Urothelium cell line (cell line): ENCODE measurements around the gene FAT1.

Experiments used
- DNase-seq: peaks from one replicate; pipeline ENCODE4 v3.0.0; 2011; ENCODE audit warnings: low spot score, mixed read lengths
- FAIRE-seq: peaks from 2 replicates; lab custom pipeline; 2011; peaks lifted over from hg19 to GRCh38; lab: Jason Lieb, UNC

The FAT1 gene

DNA sequence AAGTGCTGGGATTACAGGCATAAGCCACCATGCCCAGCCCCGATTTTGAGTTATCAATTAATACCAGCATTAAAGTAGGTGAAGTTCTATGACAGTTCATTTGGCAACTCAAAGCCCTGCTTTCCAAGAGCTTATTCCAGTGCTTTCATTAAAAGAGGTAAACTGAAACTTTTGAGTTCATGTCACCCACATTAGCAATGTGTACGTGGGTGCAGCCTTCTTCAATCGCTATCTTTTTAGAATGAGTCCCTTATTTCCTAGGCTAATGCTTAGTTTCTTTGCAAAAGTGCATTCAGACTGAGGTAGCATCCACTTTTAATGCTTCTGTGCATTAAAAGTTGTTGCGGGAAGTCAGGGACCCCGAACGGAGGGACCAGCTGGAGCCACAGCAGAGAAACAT, 142.2 kb downstream of the FAT1 start:
- DNase-seq (no peak), FAIRE-seq (no peak)

- FAIRE-seq (no peak), DNase-seq (no peak)
These were observed 143.0 kb downstream of the FAT1 start for GRCh38 chr4:186580669-186581068.

- no peak for DNase-seq
- no peak for FAIRE-seq
These were observed 153.3 kb downstream of the FAT1 start for GRCh38 chr4:186570193-186570996.

DNA sequence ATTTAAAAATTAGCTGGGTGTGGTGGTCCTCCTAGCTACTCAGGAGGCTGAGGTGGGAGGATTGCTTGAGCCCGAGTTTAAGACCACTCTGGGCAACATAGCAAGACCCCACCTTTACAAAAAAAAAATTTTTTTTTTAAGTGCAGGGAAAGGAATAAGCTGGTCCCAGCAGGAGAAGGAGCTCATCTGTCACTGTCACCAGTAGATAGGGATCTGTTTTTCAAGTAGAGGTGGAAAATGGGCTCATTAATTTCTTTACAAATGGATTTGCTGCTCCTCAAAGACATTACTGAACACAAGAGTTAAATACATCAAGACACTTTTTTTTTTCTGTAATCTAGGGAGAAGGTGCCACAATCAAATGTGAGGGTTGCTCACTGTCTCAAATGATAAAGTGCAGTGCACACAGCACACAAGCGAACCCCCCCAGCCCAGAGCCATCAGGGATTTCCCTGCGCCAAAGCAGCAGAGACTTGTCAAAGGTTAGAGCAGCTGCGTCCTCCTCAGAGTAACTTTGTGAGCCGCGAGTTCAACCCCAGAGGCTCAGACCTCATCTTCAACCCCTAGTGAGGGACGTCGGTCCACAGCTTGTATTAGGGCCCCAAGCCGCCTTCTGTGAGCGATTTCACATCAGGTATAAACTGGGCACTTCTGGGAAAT, 154.0 kb downstream of the FAT1 start:
- FAIRE-seq (no peak), DNase-seq (no peak)

GRCh38 chr4:186566068-186566467, 157.6 kb downstream of the FAT1 start:
- FAIRE-seq (no peak), DNase-seq (no peak)

GRCh38 chr4:186563761-186564160, 159.9 kb downstream of the FAT1 start:
- DNase-seq: peak; percentile 18
- FAIRE-seq: no peak

- FAIRE-seq (no peak), DNase-seq (no peak)
These were observed 161.9 kb downstream of the FAT1 start for GRCh38 chr4:186561748-186562147.

DNA sequence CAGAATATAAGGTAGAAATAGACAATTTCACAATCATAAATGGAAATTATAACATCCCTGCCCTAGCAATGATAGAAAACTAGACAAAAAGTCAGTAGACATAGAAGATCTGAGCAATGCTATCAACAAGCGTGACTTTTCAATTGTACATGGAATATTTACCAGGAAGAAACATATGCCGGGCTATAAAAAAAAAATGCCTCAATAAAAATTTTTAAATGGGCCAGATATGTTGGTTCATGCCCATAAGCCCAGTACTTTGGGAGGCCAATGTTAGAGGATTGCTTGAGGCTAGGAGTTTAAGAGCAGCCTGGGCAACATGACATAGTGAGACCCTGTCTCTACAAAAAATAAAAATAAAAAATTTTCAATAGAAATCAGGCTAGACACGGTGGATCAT, 163.0 kb downstream of the FAT1 start:
- no peak for FAIRE-seq

DNA sequence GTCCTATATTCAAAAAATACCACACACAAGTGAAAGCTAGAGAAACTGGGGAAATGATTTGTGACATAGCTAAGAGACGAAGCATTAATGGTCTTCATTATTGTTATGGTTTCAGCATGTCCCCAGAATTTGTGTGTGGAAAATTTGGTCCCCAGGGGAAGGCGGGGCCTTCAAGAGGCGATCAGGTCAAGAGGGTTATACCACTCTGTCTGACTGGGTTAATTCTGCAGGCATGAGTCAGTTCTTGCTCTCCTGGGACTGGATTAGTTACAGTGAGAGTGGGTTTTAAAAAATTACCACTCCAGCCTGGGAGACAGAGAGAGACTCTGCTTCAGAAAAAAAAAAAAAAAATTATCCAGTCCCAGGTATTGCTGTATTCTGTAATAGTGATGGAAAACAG, 166.2 kb downstream of the FAT1 start:
- DNase-seq (peak; percentile 53), FAIRE-seq (no peak)

More for the DNA sequence above, 163.0 kb downstream of the FAT1 start:
- no peak for DNase-seq

GRCh38 chr4:186557061-186557460, 166.6 kb downstream of the FAT1 start:
- DNase-seq: no peak
- no peak for FAIRE-seq

- FAIRE-seq: no peak
- DNase-seq: no peak
These were observed 168.5 kb downstream of the FAT1 start, which contains the start of gene MTNR1A for GRCh38 chr4:186554914-186555827. Gene MTNR1A, minus strand, starts transcription at chr4:186555567. Its CDS starts 202 bp downstream, at chr4:186555365.

- FAIRE-seq (no peak), DNase-seq (no peak)
These were observed 169.1 kb downstream of the FAT1 start for GRCh38 chr4:186554539-186554913.

GRCh38 chr4:186553717-186554116, 169.9 kb downstream of the FAT1 start:
- FAIRE-seq (no peak), DNase-seq (no peak)

GRCh38 chr4:186551849-186552248, 171.8 kb downstream of the FAT1 start:
- DNase-seq: no peak
- FAIRE-seq: no peak

DNA sequence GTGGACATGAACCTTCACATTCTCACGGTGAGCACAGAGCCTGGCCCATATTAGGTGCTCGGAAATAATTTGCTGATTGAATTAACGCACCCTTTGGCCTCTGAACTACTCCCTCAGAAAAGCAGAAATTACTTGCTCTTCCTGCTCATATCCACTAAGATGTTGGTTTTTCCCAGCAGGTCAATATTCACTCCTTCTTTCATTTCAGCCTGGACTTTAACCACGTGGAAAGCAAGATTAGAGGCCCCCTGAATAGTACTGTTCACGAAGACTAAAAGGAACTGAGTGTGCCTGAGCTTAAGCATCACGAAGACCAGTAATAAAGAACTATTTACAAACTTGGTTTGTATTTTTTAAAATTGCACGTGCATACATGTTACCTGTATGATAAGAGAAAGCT, 178.2 kb downstream of the FAT1 start:
- FAIRE-seq: no peak
- DNase-seq: no peak

DNA sequence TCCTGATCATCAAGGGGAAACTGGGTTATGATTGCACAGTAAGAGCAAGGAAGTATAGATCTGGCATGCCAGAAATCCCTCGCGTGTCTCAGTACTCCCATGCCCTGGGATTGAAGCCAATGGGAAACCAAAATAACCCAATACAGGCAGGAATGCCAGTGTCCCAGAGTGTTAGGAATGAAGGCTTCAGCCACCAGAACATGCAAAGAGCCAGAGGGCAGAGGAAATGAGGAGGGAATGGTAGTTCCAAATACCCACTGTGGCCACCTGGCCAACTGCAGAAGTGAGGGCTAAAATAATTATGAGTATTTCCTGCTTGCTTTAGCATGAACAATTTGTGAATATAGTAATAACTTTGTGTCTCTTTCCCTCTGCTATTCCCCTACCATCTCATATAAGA, 180.4 kb downstream of the FAT1 start:
- FAIRE-seq (no peak), DNase-seq (no peak)

DNA sequence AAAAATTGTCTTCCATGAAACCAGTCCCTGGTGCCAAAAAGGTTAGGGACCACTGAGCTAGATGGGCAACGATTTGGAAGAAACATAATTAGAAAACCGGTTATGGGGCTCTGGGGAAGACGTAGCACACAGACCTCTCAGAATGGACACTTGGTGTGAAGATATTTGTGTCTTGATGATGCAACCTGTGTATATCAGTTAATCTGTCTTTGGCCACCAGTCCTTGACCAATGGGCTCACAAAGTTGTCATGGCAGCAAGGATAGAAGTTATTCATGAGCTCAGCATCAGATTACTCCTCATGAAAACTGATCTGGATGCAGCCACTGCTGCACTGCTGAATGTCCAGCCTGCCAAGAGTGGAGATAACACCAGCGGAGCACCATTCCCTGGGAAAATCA, 181.9 kb downstream of the FAT1 start:
- FAIRE-seq: no peak

DNA sequence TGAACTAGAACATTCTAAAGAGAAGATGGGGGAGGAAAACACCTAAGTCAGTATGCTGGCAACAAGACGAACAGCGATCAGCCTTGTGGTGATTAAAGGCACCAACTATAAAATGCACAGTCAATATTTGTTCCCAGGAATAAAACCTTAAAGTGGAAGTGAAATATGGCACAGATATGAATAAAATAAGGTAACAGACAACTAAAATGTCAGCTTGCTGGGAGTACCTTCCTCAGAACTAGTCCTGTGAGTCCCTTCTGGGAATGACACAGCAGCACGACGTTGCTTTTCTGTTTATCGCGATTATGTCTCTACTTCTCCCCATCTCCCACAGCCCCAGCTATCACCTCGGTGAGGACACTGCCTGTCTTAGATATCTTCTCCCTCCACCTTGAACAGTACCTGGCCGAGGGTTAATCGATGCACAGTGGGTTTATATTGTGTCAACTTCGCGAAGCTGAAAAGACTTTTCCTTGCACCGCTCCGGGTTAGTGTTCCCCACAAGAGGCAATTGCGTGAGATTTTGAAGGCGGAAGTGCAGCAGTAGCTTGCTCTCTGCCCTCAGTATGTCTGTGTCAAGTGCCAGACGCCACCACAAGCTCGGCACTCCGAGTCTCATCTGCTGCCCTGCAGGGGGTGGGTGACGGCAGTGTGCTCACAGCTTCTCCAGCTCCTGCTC, 185.7 kb downstream of the FAT1 start:
- FAIRE-seq (no peak), DNase-seq (no peak)

More for the DNA sequence above, 181.9 kb downstream of the FAT1 start:
- no peak for DNase-seq
